ENCODE data around the gene NHLRC4. TPM values are rescaled to one million over a fixed set of nuclear protein-coding genes. Genes with fewer than 3 reads are reported as not detected.

NHLRC4 gene
- total RNA-seq, 4 donors from 2014 or later: 0.09 to 0.95 (median 0.59) TPM; not detected in 1

- Histone ChIP-seq H3K36me3 (peaks cover 0 to 9% (median 0%) of the 10 kb centered on the region in 3 donors), H3K9me3 (no peaks in the 10 kb centered on the region), H3K27ac (no peak overlapping the region), H3K4me3 (no peak overlapping the region), H3K27me3 (peaks cover 0 to 6% (median 0%) of the 10 kb centered on the region in 4 donors), H3K4me1 (peaks cover 8 to 41% (median 9%) of the 10 kb centered on the region in 3 donors)
- no CpG with 5 or more reads among the region's 18 CpGs for WGBS, 2 donors
- DNase-seq: no peak
- intact Hi-C loops (cut with DNase I): loop anchor here (10.0 kb wide), 1 partner anchor 83 kb away; the partner anchor contains the start of gene RHOT2
- no peak for TF ChIP-seq POLR2A (IDR thresholded peaks at IDR 0.05)
- TF ChIP-seq CTCF (IDR thresholded peaks at IDR 0.05): no peak
Observed at GRCh38 chr16:582218-582613, 15.4 kb downstream of the NHLRC4 start.

GRCh38 chr16:582614-583331, 16.0 kb downstream of the NHLRC4 start:
- peaks cover 0 to 9% (median 0%) of the 10 kb centered on the region in 3 donors for H3K36me3 ChIP-seq
- peaks cover 0 to 6% (median 0%) of the 10 kb centered on the region in 4 donors for H3K27me3 ChIP-seq
- H3K4me3 ChIP-seq: no peak overlapping the region
- intact Hi-C loops (cut with DNase I): loop anchor here (10.0 kb wide), 1 partner anchor 82 kb away; the partner anchor contains the start of gene RHOT2
- peaks cover 14 to 46% (median 14%) of the 10 kb centered on the region in 3 donors for H3K4me1 ChIP-seq
- no peaks in the 10 kb centered on the region for H3K9me3 ChIP-seq
- no peak for TF ChIP-seq POLR2A (IDR thresholded peaks at IDR 0.05)
- no peak for TF ChIP-seq CTCF (IDR thresholded peaks at IDR 0.05)
- no peak for DNase-seq
- WGBS, 2 donors: 82 to 87% methylated on average over 3 of the region's 21 CpGs
- H3K27ac ChIP-seq: no peak overlapping the region

- Histone ChIP-seq H3K27me3 (peaks cover 0 to 6% (median 0%) of the 10 kb centered on the region in 4 donors), H3K36me3 (peaks cover 0 to 9% (median 0%) of the 10 kb centered on the region in 3 donors), H3K4me3 (no peak overlapping the region), H3K27ac (no peak overlapping the region), H3K4me1 (peaks cover 21 to 52% (median 21%) of the 10 kb centered on the region in 3 donors), H3K9me3 (no peaks in the 10 kb centered on the region)
- TF ChIP-seq POLR2A (IDR thresholded peaks at IDR 0.05) (no peak), CTCF (IDR thresholded peaks at IDR 0.05) (no peak)
- DNase-seq: no peak
- intact Hi-C loops (cut with DNase I): loop anchor here (10.0 kb wide), 1 partner anchor 81 kb away; the partner anchor contains the start of gene RHOT2
- 80 to 86% methylated on average over 1 to 5 of the region's 16 CpGs for WGBS, 2 donors
Observed at GRCh38 chr16:583470-583814, 16.6 kb downstream of the NHLRC4 start.

- no peak overlapping the region for H3K27ac ChIP-seq
- TF ChIP-seq CTCF (IDR thresholded peaks at IDR 0.05) (no peak), POLR2A (IDR thresholded peaks at IDR 0.05) (no peak)
- WGBS, 2 donors: 41 to 72% methylated on average over 3 to 12 of the region's 38 CpGs
- peaks cover 21 to 49% (median 22%) of the 10 kb centered on the region in 3 donors for H3K4me1 ChIP-seq
- no peak overlapping the region for H3K4me3 ChIP-seq
- no peaks in the 10 kb centered on the region for H3K9me3 ChIP-seq
- no peak for DNase-seq
- intact Hi-C loops (cut with DNase I): loop anchor here (10.0 kb wide), 1 partner anchor 81 kb away; the partner anchor contains the start of gene RHOT2
- H3K27me3 ChIP-seq: peaks cover 0 to 6% (median 0%) of the 10 kb centered on the region in 4 donors
- peaks cover 0 to 9% (median 0%) of the 10 kb centered on the region in 3 donors for H3K36me3 ChIP-seq
Observed at GRCh38 chr16:583815-584591, 17.2 kb downstream of the NHLRC4 start.
